Mammary epithelial cell (primary cell): Measurements from ENCODE around the gene MIR17HG.

Experiments used
- EZH2 ChIP-seq: IDR thresholded peaks from 2 replicates; pipeline ENCODE4 v1.6.1; 2012; ENCODE audit warnings: low read length, inconsistent platforms, borderline replicate concordance
- TF ChIP-seq, protein P1 (sequence below), 2 donors: IDR thresholded peaks in 1 of 2; conservative IDR thresholded peaks in 1 of 2; 2 replicates each; pipeline ENCODE4 v1.5.1; 2011 to 2012; ENCODE audit warnings: inconsistent platforms in 2 of 2, low read length in 2 of 2, mild to moderate bottlenecking in 2 of 2, control low read depth in 1 of 2, low read depth in 1 of 2; ENCODE audit not compliant: insufficient read depth in 1 of 2; ENCODE audit errors: extremely low read depth in 1 of 2

DNA sequence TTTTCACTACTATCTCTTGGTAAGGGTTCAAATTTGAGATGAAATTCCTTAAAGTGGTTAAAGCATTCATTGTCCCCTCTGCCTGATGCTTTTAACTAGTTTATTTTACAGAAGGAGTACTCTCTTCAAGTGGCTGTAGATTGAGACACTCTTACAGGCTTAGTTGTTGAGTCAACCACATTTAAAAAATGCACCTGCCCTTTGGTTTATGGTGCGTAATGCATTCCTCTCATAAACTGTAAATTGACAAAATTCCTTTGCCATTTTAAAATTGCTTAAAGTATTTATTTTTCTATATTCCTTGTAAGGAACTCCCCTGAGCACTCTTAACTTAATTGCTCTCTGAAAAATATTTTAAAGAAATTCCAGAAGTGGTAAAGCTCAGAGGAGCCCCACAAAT lies 50.1 kb downstream of the MIR17HG start:
- TF ChIP-seq, protein P1, sequence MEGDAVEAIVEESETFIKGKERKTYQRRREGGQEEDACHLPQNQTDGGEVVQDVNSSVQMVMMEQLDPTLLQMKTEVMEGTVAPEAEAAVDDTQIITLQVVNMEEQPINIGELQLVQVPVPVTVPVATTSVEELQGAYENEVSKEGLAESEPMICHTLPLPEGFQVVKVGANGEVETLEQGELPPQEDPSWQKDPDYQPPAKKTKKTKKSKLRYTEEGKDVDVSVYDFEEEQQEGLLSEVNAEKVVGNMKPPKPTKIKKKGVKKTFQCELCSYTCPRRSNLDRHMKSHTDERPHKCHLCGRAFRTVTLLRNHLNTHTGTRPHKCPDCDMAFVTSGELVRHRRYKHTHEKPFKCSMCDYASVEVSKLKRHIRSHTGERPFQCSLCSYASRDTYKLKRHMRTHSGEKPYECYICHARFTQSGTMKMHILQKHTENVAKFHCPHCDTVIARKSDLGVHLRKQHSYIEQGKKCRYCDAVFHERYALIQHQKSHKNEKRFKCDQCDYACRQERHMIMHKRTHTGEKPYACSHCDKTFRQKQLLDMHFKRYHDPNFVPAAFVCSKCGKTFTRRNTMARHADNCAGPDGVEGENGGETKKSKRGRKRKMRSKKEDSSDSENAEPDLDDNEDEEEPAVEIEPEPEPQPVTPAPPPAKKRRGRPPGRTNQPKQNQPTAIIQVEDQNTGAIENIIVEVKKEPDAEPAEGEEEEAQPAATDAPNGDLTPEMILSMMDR (conservative IDR thresholded peaks at IDR 0.05 in 1 of 2, IDR thresholded peaks at IDR 0.05 in 1 of 2; ENCODE audit: extremely low read depth in 1 of 2, insufficient read depth in 1 of 2, low read depth in 1 of 2, low read length in 2 of 2), result no peak
- no peak for TF ChIP-seq EZH2
